IPS-20b (cell line): ENCODE results near the gene DCAF8.

Experiments used
- H3K27ac ChIP-seq: one replicate; pipeline ENCODE4 v1.5.1; 2013; ENCODE audit warnings: low read length
- H3K27me3 ChIP-seq: 2 replicates; pipeline ENCODE4 v1.6.1; 2013; ENCODE audit warnings: mild to moderate bottlenecking, low read length, inconsistent platforms; ENCODE audit not compliant: insufficient read depth
- H3K36me3 ChIP-seq: 2 replicates; pipeline ENCODE4 v1.6.1; 2013; ENCODE audit warnings: low read depth, mild to moderate bottlenecking, inconsistent platforms, low read length, moderate library complexity; ENCODE audit not compliant: insufficient read depth
- H3K4me1 ChIP-seq: 2 replicates; pipeline ENCODE4 v1.6.1; 2013; ENCODE audit warnings: mild to moderate bottlenecking, control low read depth, inconsistent platforms, low read length, moderate library complexity; ENCODE audit not compliant: insufficient read depth
- H3K4me3 ChIP-seq: 2 replicates; pipeline ENCODE4 v1.5.1; 2013; ENCODE audit warnings: mild to moderate bottlenecking, low read length, inconsistent platforms
- H3K9ac ChIP-seq: 2 replicates; pipeline ENCODE4 v1.6.1; 2013; ENCODE audit warnings: low read depth, mild to moderate bottlenecking, inconsistent platforms, low read length, moderate library complexity
- H3K9me3 ChIP-seq: 2 replicates; pipeline ENCODE4 v1.6.1; 2013; ENCODE audit warnings: mild to moderate bottlenecking, low read depth, low read length, inconsistent platforms; ENCODE audit not compliant: insufficient read depth

Gene DCAF8

DNA sequence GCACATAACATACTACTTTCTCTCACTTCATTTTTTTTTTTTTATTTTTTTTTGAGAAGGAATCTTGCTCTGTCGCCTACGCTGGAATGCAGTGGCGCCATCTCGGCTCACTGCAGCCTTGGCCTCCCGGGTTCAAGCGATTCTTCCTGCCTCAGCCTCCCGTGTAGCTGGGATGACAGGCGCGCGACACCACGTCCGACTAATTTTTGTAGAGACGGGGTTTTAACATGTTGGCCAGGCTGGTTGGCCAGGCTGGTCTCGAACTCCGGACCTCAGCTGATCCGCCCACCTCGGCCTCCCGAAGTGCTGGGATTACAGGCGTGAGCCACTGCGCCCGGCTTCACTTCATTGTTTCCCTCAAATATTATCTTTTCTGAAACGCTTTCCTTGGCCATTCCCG is 23.2 kb upstream of the DCAF8 start:
- Histone ChIP-seq H3K9ac (peak overlapping the region; percentile 97; the same call in 1 of the 2 replicates), H3K4me3 (peak overlapping the region; percentile 85; the same call in 1 of the 2 replicates), H3K36me3 (peaks cover 40% of the 10 kb centered on the region)

DNA sequence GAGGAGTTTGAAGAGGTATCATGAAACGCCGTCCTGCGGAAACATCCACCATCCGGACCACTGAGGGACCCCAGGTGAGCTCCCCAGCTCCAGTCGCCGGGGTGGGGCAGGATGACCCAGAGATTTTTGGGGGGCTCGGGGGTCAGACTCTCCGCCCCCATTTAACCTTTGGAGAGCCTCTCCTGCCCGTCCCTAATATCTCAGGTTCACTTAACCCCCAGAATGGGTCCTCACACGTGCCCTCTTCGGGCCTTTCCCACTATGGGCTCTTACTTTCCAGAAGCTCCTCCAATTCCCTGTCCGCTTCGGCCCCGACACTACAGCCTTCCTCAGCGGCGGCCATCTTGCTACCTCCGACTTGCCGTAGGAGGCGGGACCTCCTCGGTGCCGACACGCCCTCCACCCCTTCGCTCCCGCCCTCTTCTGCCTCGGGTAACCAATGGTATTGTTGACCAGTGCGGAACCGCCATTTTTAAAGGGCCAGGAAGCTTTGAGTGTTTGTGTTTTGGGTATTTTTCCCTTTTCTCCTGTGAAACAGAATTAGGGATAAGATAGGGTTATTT is 22.5 kb upstream of the DCAF8 start, which contains the start of gene PEX19:
PEX19 (minus strand) TSS at position 352 of the 563 bp plus-strand sequence; CDS start at position 343, 9 bp downstream.
- H3K4me3 ChIP-seq: peak within 1 kb of the TSS; percentile 85
- H3K27me3 ChIP-seq: no peaks in the 10 kb centered on the region
- H3K9me3 ChIP-seq: no peaks in the 10 kb centered on the region
- peak within 1 kb of the TSS; percentile 97 for H3K9ac ChIP-seq
- peaks cover 40% of the 10 kb centered on the region for H3K36me3 ChIP-seq
- peak within 1 kb of the TSS; percentile 84 for H3K27ac ChIP-seq
- H3K4me1 ChIP-seq: 0 out of 2 replicates have a peak, but pooled peaks cover 3% of the 10 kb centered on the region

More for the DNA sequence above, 23.2 kb upstream of the DCAF8 start:
- 0 out of 2 replicates have a peak, but pooled peaks cover 3% of the 10 kb centered on the region for H3K4me1 ChIP-seq
- H3K9me3 ChIP-seq: no peaks in the 10 kb centered on the region
- no peaks in the 10 kb centered on the region for H3K27me3 ChIP-seq
- no peak overlapping the region for H3K27ac ChIP-seq

DNA sequence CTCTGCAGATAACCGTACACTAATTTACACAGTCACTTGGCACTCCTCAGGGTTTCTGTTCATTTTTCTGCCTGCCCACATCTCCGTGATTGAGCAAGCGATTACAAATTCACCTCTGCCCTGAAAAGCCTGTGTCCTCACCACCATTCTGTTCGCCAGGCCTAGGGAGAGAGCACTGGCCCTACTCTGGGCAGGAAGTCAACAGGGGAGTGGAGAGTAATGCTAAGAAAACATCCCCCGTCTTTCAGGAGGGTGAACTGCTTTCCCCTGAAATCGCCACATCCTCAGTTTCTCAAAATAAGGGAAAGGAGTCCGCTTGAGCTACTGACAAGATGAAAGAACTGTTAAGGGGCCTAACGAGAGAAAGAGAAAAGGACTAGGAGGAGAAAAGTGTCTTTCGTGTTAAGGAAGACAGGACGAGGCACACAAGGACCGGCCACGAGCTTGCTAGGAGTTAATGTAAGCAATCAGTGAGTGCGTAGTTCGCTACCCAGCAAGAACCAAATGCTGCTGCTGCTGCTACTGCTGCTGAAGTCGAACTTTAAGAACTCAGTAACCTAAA is 22.0 kb upstream of the DCAF8 start:
- peak overlapping the region; percentile 84 for H3K27ac ChIP-seq

DNA sequence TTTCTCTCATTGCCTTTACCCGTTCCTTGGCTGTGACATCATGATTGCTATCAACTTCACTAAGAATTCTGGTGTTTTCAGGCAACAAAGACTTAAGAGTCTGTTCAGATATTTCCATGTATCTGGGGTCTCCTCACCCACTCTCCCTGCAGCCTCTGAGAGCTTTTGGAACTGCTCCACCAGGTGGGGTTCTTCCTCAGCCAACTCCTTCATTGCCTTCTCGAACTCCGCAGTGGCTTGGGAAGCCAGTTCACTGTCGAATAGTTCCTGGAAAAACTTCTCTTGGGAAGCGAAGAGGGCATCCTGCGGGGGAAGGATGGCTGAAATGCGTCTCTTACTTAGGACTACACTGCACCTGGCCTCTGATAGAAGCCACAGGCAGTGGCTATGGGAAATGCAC is 20.5 kb upstream of the DCAF8 start:
- H3K27ac ChIP-seq: no peak overlapping the region

More for the DNA sequence above, 22.0 kb upstream of the DCAF8 start:
- H3K9me3 ChIP-seq: no peaks in the 10 kb centered on the region
- H3K4me1 ChIP-seq: 0 out of 2 replicates have a peak, but pooled peaks cover 3% of the 10 kb centered on the region
- H3K27me3 ChIP-seq: no peaks in the 10 kb centered on the region
- H3K9ac ChIP-seq: peak overlapping the region; percentile 97
- H3K36me3 ChIP-seq: peaks cover 40% of the 10 kb centered on the region
- H3K4me3 ChIP-seq: peak overlapping the region; percentile 85

DNA sequence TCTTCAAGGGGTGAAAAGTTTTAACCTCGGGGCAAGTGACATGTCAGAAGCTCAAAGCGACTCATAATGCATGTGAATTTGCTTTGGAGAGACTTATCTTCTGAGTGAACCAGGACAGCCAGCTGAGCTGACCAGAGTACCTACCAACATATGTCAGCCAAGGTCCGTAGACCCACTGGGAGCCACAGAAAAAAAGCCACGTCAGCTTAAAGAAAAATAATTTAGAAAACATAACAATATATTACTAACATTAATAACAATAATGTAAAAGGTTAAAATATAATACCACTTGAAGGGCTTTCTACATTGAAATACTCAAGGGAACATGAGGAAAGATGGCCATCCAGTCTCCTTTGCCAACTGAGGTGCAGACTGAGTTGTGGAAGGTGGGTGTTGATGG is 15.6 kb upstream of the DCAF8 start:
- peaks cover 70% of the 10 kb centered on the region for H3K36me3 ChIP-seq
- no peaks in the 10 kb centered on the region for H3K4me1 ChIP-seq
- H3K9ac ChIP-seq: no peak overlapping the region
- no peak overlapping the region for H3K4me3 ChIP-seq
- H3K27ac ChIP-seq: no peak overlapping the region
- no peaks in the 10 kb centered on the region for H3K9me3 ChIP-seq
- H3K27me3 ChIP-seq: no peaks in the 10 kb centered on the region

More for the DNA sequence above, 20.5 kb upstream of the DCAF8 start:
- H3K27me3 ChIP-seq: no peaks in the 10 kb centered on the region
- H3K4me3 ChIP-seq: no peak overlapping the region
- no peak overlapping the region for H3K9ac ChIP-seq
- no peaks in the 10 kb centered on the region for H3K9me3 ChIP-seq
- H3K4me1 ChIP-seq: 0 out of 2 replicates have a peak, but pooled peaks cover 3% of the 10 kb centered on the region
- peaks cover 52% of the 10 kb centered on the region for H3K36me3 ChIP-seq

DNA sequence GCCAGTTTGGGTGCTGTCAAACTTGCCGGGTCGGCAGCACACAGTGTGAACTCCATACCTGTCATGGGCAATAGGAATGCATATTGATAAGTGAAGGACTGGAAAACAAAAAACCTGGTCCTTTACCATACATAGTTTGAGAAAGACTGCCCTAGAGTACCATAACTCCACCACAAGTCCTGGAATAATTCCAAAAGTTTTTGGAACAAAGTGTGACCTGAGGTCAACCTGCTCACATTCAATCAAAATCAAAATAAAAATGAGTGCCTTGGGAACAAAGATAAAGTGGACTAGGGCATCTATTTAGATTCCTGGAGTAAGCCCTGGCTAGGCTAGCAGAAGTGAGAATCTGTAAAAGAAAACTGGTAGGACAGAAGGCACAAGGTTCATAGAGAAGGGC is 15.0 kb upstream of the DCAF8 start:
- Histone ChIP-seq H3K27ac (no peak overlapping the region), H3K4me3 (no peak overlapping the region), H3K9ac (no peak overlapping the region), H3K4me1 (no peaks in the 10 kb centered on the region), H3K9me3 (no peaks in the 10 kb centered on the region), H3K36me3 (peaks cover 64% of the 10 kb centered on the region), H3K27me3 (no peaks in the 10 kb centered on the region)

DNA sequence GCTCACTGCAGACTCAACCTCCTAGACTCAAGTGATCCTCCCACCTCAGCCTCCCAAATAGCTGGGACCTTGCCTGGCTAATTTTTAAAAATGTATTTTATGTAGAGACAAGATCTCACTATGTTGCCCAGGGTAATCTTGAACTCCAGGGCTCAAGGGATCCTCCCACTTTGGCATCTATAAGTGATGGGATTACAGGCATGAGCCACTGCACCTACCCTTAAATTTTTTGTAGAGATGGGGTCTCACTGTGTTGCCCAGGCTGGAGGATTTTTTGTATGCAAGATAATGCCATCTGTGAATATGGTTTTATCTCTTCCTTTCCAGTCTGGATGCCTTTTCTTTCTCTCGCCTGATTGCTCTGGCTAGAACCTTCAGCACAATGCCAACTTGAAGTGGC is 8.7 kb upstream of the DCAF8 start:
- Histone ChIP-seq H3K4me1 (no peaks in the 10 kb centered on the region), H3K27ac (no peak overlapping the region), H3K9me3 (no peaks in the 10 kb centered on the region), H3K9ac (no peak overlapping the region), H3K27me3 (no peaks in the 10 kb centered on the region; the same call in 1 of the 2 replicates), H3K36me3 (0 out of 2 replicates have a peak, but pooled peaks cover 2% of the 10 kb centered on the region), H3K4me3 (no peak overlapping the region)

DNA sequence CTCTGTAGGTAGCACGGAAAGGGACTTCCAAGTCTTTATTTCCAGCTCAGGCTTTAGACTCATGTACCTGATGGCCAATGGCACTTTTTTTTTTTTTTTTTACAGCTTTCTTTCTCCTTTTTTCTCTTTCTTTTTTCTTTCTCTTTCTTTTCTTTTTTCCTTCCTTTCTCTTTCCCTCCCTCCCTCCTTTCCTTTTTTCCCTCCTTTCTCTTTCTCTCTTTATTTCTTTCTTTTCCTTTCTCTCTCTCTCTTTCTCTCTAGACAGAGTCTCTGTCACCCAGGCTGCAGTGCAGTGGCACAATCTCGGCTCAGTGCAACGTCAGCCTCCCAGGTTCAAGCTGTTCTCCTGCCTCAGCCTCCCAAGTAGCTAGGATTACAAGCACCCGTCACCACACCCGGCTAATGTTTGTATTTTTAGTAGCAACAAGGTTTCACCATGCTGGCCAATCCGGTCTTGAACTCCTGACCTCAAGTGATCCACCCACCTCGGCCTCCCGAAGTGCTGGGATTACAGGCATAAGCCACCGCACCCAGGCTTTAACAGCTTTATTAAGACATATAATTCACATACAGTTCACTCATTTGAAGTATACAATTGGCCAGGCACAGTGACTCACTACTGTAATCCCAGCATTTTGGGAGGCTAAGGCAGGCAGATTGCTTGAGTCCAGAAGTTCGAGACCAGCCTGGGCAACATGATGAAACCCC is 5.1 kb upstream of the DCAF8 start:
- Histone ChIP-seq H3K36me3 (no peaks in the 10 kb centered on the region), H3K4me3 (no peak overlapping the region), H3K9ac (no peak overlapping the region), H3K27ac (no peak overlapping the region), H3K27me3 (peaks cover 11% of the 10 kb centered on the region), H3K9me3 (no peaks in the 10 kb centered on the region), H3K4me1 (0 out of 2 replicates have a peak, but pooled peaks cover 3% of the 10 kb centered on the region)

DNA sequence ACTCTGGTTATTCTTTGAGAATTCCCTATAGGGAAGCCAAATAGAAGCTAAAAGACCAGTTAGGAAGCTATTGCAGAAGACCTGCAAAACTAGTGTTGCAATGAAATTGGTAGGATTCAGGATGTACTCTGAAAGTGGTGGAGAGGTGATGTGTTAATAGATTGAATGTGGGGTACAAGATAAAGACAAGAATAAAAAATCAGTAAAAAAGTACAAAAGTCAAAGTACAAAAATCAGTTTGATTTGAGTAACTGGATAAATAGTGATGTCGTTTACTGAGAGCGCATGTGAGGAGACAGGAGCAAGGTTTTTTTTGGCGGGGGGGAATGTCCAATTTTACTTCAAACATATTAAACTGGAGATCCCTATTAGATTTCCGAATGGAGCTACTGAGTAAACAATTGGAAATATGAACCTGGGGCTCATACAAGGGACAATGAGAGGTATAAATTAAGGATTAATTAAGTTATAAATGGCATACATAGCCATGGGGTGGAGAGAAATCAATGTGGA is 2.5 kb upstream of the DCAF8 start:
- Histone ChIP-seq H3K4me3 (no peak overlapping the region), H3K9ac (no peak overlapping the region), H3K4me1 (peaks cover 14% of the 10 kb centered on the region), H3K36me3 (0 out of 2 replicates have a peak, but pooled peaks cover 6% of the 10 kb centered on the region), H3K27me3 (peaks cover 11% of the 10 kb centered on the region), H3K9me3 (no peaks in the 10 kb centered on the region), H3K27ac (no peak overlapping the region)

DNA sequence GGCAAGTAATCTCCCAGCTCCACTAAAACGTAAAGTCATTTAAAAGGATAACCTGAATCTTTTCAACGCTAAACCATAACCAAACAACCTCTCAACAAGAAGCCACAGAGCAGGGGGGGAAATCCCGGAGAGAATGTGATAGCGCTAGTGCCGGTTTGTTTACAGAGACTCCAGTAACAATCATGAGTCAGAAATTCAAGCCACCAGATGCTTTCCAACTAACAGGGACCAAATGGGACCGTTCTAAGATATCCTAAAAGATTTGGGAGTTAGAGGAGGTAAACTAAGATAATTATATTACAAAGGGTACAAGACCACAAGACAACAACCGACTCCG is 825 bp downstream of the DCAF8 start:
- Histone ChIP-seq H3K9me3 (no peaks in the 10 kb centered on the region), H3K27me3 (peaks cover 11% of the 10 kb centered on the region)

DNA sequence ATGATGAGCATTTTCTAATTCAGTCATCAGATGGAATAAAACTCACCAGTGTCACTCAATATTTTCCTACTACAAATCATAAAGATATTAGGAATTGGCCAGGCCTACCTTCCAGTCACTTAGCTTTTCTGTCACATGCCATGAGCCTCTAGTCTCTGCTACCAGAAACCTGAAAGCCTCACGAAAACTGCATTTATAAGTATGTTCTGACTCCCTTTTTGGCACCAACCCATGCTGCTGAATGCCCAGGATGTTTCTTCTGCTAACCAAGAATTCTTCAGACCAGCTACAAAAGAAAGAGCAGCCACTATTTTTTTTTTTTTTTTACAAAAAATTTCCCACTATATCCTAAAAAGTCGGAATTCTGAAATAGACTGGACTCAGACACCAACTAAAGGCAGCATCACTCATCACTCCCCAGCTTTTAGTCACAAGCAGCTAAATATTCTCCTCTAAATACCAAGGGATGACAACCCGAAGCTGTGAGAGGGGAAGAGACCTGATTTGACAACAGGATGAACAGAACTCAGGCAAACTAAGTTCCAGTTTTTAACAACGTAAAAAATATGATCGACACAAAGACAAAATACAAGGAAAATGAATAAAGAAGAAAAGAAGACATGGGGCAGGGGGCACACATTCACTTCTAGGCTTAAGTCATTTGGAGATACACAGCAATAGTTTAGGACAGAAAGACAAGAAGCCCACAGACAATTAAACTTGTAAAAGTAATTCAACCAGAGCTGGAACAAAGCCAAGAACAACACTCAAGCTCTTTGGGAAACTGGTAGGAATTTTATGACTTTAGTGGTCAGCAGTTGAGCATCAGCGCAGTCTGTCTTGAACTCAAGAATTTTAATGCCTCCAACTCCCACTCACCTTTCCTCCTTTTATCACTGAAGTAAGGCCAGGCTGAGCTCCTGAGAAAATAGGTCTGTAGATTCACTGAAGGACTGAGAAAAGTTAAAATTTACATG is 1.7 kb downstream of the DCAF8 start:
- H3K9me3 ChIP-seq: no peaks in the 10 kb centered on the region
- peaks cover 11% of the 10 kb centered on the region; the same call in 1 of the 2 replicates for H3K36me3 ChIP-seq
- peaks cover 19% of the 10 kb centered on the region for H3K4me1 ChIP-seq
- peak overlapping the region; percentile 94 for H3K4me3 ChIP-seq
- peaks cover 11% of the 10 kb centered on the region for H3K27me3 ChIP-seq
- peak overlapping the region; percentile 98 for H3K9ac ChIP-seq
- no peak overlapping the region for H3K27ac ChIP-seq

More for the DNA sequence above, 825 bp downstream of the DCAF8 start:
- Histone ChIP-seq H3K4me1 (peaks cover 19% of the 10 kb centered on the region), H3K9ac (peak overlapping the region; percentile 98), H3K4me3 (peak overlapping the region; percentile 94), H3K36me3 (peaks cover 11% of the 10 kb centered on the region; the same call in 1 of the 2 replicates), H3K27ac (peak overlapping the region; percentile 96)
